ENCODE data around the gene FKBP7. TPM values are rescaled to one million over a fixed set of nuclear protein-coding genes. Genes with fewer than 3 reads are reported as not detected.

Gene FKBP7
- total RNA-seq, 1 donor from 2014 or later: 47.0 TPM

GRCh38 chr2:178510384-178510783 is 32.0 kb upstream of the FKBP7 start:
- no peak for DNase-seq (ENCODE audit: low spot score)
- Histone ChIP-seq H3K36me3 (peaks cover 4% of the 10 kb centered on the region), H3K4me3 (no peak overlapping the region), H4K20me1 (ENCODE audit: low read depth) (no peaks in the 10 kb centered on the region), H3K4me1 (peaks cover 42% of the 10 kb centered on the region), H3K27ac (no peak overlapping the region), H3K79me2 (ENCODE audit: low read depth) (no peaks in the 10 kb centered on the region), H3K9ac (no peak overlapping the region), H3F3A (ENCODE audit: low read depth) (peaks cover 16% of the 10 kb centered on the region), H3K4me2 (no peak overlapping the region), H3K9me3 (ENCODE audit: low read depth) (no peaks in the 10 kb centered on the region), H3K27me3 (no peaks in the 10 kb centered on the region), H2AFZ (replicated peaks) (no peak overlapping the region)
- Mint-ChIP-seq H3K36me3 (peaks cover 19% of the 10 kb centered on the region), H3K27me3 (ENCODE audit: insufficient read depth, low read depth) (peaks cover 6% of the 10 kb centered on the region), H3K9me3 (peaks cover 4% of the 10 kb centered on the region), H3K4me1 (peaks cover 25% of the 10 kb centered on the region), H3K4me3 (no peak overlapping the region), H3K27ac (no peak overlapping the region)
- TF ChIP-seq EZH2 (IDR thresholded peaks at IDR 0.05) (no peak), EZH2phosphoT487 (IDR thresholded peaks at IDR 0.05) (no peak)
- TF ChIP-seq, protein P1, sequence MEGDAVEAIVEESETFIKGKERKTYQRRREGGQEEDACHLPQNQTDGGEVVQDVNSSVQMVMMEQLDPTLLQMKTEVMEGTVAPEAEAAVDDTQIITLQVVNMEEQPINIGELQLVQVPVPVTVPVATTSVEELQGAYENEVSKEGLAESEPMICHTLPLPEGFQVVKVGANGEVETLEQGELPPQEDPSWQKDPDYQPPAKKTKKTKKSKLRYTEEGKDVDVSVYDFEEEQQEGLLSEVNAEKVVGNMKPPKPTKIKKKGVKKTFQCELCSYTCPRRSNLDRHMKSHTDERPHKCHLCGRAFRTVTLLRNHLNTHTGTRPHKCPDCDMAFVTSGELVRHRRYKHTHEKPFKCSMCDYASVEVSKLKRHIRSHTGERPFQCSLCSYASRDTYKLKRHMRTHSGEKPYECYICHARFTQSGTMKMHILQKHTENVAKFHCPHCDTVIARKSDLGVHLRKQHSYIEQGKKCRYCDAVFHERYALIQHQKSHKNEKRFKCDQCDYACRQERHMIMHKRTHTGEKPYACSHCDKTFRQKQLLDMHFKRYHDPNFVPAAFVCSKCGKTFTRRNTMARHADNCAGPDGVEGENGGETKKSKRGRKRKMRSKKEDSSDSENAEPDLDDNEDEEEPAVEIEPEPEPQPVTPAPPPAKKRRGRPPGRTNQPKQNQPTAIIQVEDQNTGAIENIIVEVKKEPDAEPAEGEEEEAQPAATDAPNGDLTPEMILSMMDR (IDR thresholded peaks at IDR 0.05): no peak

- H3K9me3 Mint-ChIP-seq: peaks cover 4% of the 10 kb centered on the region
- no peak overlapping the region for H3K27ac Mint-ChIP-seq
- H3K4me1 Mint-ChIP-seq: peaks cover 25% of the 10 kb centered on the region
- H3K4me2 ChIP-seq: no peak overlapping the region
- peaks cover 16% of the 10 kb centered on the region for H3F3A ChIP-seq (ENCODE audit: low read depth)
- peaks cover 16% of the 10 kb centered on the region for H3K36me3 Mint-ChIP-seq
- DNase-seq (ENCODE audit: low spot score): no peak
- no peaks in the 10 kb centered on the region for H4K20me1 ChIP-seq (ENCODE audit: low read depth)
- H3K4me3 ChIP-seq: no peak overlapping the region
- no peaks in the 10 kb centered on the region for H3K27me3 ChIP-seq
- peaks cover 42% of the 10 kb centered on the region for H3K4me1 ChIP-seq
- H3K9ac ChIP-seq: no peak overlapping the region
- H3K36me3 ChIP-seq: peaks cover 13% of the 10 kb centered on the region
- peaks cover 6% of the 10 kb centered on the region for H3K27me3 Mint-ChIP-seq (ENCODE audit: insufficient read depth, low read depth)
- H3K4me3 Mint-ChIP-seq: no peak overlapping the region
- no peaks in the 10 kb centered on the region for H3K79me2 ChIP-seq (ENCODE audit: low read depth)
- H3K27ac ChIP-seq: no peak overlapping the region
- H2AFZ ChIP-seq (replicated peaks): no peak overlapping the region
- H3K9me3 ChIP-seq (ENCODE audit: low read depth): no peaks in the 10 kb centered on the region
- TF ChIP-seq EZH2 (IDR thresholded peaks at IDR 0.05) (no peak), EZH2phosphoT487 (IDR thresholded peaks at IDR 0.05) (no peak)
- TF ChIP-seq, protein P1 (IDR thresholded peaks at IDR 0.05): no peak
Observed at GRCh38 chr2:178508646-178509045, 30.2 kb upstream of the FKBP7 start.

DNA sequence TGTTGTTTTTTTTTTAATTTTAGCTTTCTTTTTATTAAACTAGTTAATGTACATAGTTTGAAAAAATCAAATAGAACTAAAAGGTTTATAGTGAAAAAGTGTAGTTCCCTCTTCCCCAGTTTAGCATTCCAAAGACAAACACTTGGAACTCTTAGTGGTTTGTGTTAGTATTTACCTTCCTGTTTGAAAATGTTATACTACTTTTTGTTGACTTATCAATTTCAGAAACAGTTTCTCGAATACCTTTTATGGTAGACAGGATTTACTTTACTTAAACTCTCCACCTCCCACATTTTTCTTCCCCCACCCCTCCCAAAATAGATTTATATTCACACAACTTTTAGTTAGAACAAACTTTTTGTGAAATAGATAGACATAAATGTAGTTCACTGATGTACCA is 28.5 kb upstream of the FKBP7 start:
- no peak overlapping the region for H2AFZ ChIP-seq (replicated peaks)
- Mint-ChIP-seq H3K4me1 (peaks cover 14% of the 10 kb centered on the region), H3K27me3 (ENCODE audit: insufficient read depth, low read depth) (peaks cover 4% of the 10 kb centered on the region), H3K27ac (no peak overlapping the region), H3K4me3 (no peak overlapping the region), H3K9me3 (no peaks in the 10 kb centered on the region), H3K36me3 (peaks cover 11% of the 10 kb centered on the region)
- no peak overlapping the region for H3K9ac ChIP-seq
- H3F3A ChIP-seq (ENCODE audit: low read depth): peaks cover 2% of the 10 kb centered on the region
- peak overlapping the region; percentile 1 for H3K4me2 ChIP-seq
- no peaks in the 10 kb centered on the region for H4K20me1 ChIP-seq (ENCODE audit: low read depth)
- no peak overlapping the region for H3K27ac ChIP-seq
- H3K4me3 ChIP-seq: no peak overlapping the region
- H3K79me2 ChIP-seq (ENCODE audit: low read depth): no peaks in the 10 kb centered on the region
- TF ChIP-seq EZH2phosphoT487 (IDR thresholded peaks at IDR 0.05) (no peak), EZH2 (IDR thresholded peaks at IDR 0.05) (no peak)
- TF ChIP-seq, protein P1 (IDR thresholded peaks at IDR 0.05): no peak
- H3K4me1 ChIP-seq: peaks cover 28% of the 10 kb centered on the region
- no peaks in the 10 kb centered on the region for H3K27me3 ChIP-seq
- H3K9me3 ChIP-seq (ENCODE audit: low read depth): no peaks in the 10 kb centered on the region
- H3K36me3 ChIP-seq: peaks cover 21% of the 10 kb centered on the region
- no peak for DNase-seq (ENCODE audit: low spot score)

Measured in neural progenitor cell (in vitro differentiated cells).